HG02870 (cell line): ENCODE measurements around the gene RAET1G.
"Not testable (repeated sequence)": the region's sequence is repeated elsewhere in the genome, so short reads cannot be mapped to it uniquely, and the experiment has no call there.

Experiments used
- ATAC-seq: cut with Tn5 transposase; IDR thresholded peaks from one replicate; pipeline ENCODE4 v1.9.1; 2021; ENCODE audit warnings: mild to moderate bottlenecking, moderate library complexity; ENCODE audit not compliant: unreplicated experiment

The RAET1G gene

GRCh38 chr6:149954328-149954983, 31.5 kb upstream of the RAET1G start:
- not testable (repeated sequence) for ATAC-seq

- not testable (repeated sequence) for ATAC-seq
Measured at GRCh38 chr6:149953934-149954327, 31.0 kb upstream of the RAET1G start.

GRCh38 chr6:149953390-149953789, 30.5 kb upstream of the RAET1G start:
- ATAC-seq, result not testable (repeated sequence)

- ATAC-seq, result no peak
Measured at GRCh38 chr6:149951626-149952025, 28.7 kb upstream of the RAET1G start.

GRCh38 chr6:149951096-149951495, 28.2 kb upstream of the RAET1G start:
- no peak for ATAC-seq

- no peak for ATAC-seq
Measured at GRCh38 chr6:149950423-149950822, 27.5 kb upstream of the RAET1G start.

GRCh38 chr6:149948616-149949015, 25.7 kb upstream of the RAET1G start:
- ATAC-seq, result no peak

GRCh38 chr6:149948011-149948410, 25.1 kb upstream of the RAET1G start:
- ATAC-seq, result no peak

GRCh38 chr6:149947533-149947932, 24.6 kb upstream of the RAET1G start:
- ATAC-seq, result not testable (repeated sequence)

- not testable (repeated sequence) for ATAC-seq
Measured at GRCh38 chr6:149946631-149947030, 23.7 kb upstream of the RAET1G start.

- ATAC-seq, result not testable (repeated sequence)
Measured at GRCh38 chr6:149945276-149945675, 22.4 kb upstream of the RAET1G start.

- ATAC-seq, result not testable (repeated sequence)
Measured at GRCh38 chr6:149943321-149943720, 20.4 kb upstream of the RAET1G start.

GRCh38 chr6:149942461-149942829, 19.5 kb upstream of the RAET1G start:
- ATAC-seq, result no peak

GRCh38 chr6:149941583-149942460, 18.9 kb upstream of the RAET1G start, which contains the start of gene ULBP2:
Gene ULBP2 (plus strand): TSS chr6:149942014. CDS start chr6:149942073, 59 bp downstream.
- no peak for ATAC-seq

GRCh38 chr6:149940672-149940982, 17.7 kb upstream of the RAET1G start:
- ATAC-seq, result no peak

GRCh38 chr6:149939909-149940671, 17.2 kb upstream of the RAET1G start:
- ATAC-seq, result no peak

- ATAC-seq, result no peak
Measured at GRCh38 chr6:149939356-149939648, 16.4 kb upstream of the RAET1G start.

GRCh38 chr6:149938571-149939355, 15.8 kb upstream of the RAET1G start:
- peak; percentile 81 for ATAC-seq

GRCh38 chr6:149938013-149938570, 15.2 kb upstream of the RAET1G start:
- not testable (repeated sequence) for ATAC-seq

- no peak for ATAC-seq
Measured at GRCh38 chr6:149936743-149937142, 13.8 kb upstream of the RAET1G start.

GRCh38 chr6:149935668-149936067, 12.7 kb upstream of the RAET1G start:
- ATAC-seq, result no peak
